CD8-positive, alpha-beta memory T cell (primary cell): Measurements from ENCODE around the gene DPM2. TPM values are rescaled to one million over a fixed set of nuclear protein-coding genes. Genes with fewer than 3 reads are reported as not detected.
A peak's percentile ranks its signal among the peaks of the same experiment; 100 is the strongest.

Experiments used
- CTCF ChIA-PET: fragments of 350-600 bp; sonication (Branson Sonifier 250); formaldehyde crosslinking; loops from one replicate; lab custom pipeline; 2021; ENCODE audit warnings: antibody characterized with exemption; lab: Charles Lee
- POLR2A ChIA-PET: fragments of 350-600 bp; sonication (Branson Sonifier 250); formaldehyde crosslinking; loops from one replicate; lab custom pipeline; 2021; ENCODE audit warnings: antibody characterized with exemption; lab: Charles Lee
- DNase-seq, 5 donors: peaks; one replicate each; pipeline versions ENCODE4 v3.0.0 to v3.0.0-alpha.2; 2020 to 2022; ENCODE audit warnings: mixed read lengths in 1 of 5
- H3K27ac ChIP-seq: one replicate; pipeline ENCODE4 v1.7.0; 2013; ENCODE audit warnings: low read depth, mild to moderate bottlenecking, low read length, moderate library complexity
- H3K27me3 ChIP-seq: 2 replicates; pipeline ENCODE4 v1.7.0; 2013; ENCODE audit warnings: low read length, mild to moderate bottlenecking; ENCODE audit not compliant: insufficient read depth, poor library complexity, severe bottlenecking
- H3K36me3 ChIP-seq: 2 replicates; pipeline ENCODE4 v1.7.0; 2013; ENCODE audit warnings: mild to moderate bottlenecking, low read length, moderate library complexity; ENCODE audit not compliant: insufficient read depth
- H3K4me1 ChIP-seq: 2 replicates; pipeline ENCODE4 v1.7.0; 2013; ENCODE audit warnings: mild to moderate bottlenecking, low read length, moderate library complexity; ENCODE audit not compliant: insufficient read depth
- H3K4me3 ChIP-seq: 2 replicates; pipeline ENCODE4 v1.7.0; 2013; ENCODE audit warnings: mild to moderate bottlenecking, low read length
- H3K9me3 ChIP-seq: 2 replicates; pipeline ENCODE4 v1.7.0; 2013; ENCODE audit warnings: mild to moderate bottlenecking, low read length
- H3K27ac Mint-ChIP-seq, 8 donors: one replicate each; pipeline ENCODE4 v1.8.0; 2020 to 2021; ENCODE audit warnings: mixed read lengths in 8 of 8, mild to moderate bottlenecking in 6 of 8, inconsistent platforms in 3 of 8, moderate library complexity in 3 of 8
- H3K27me3 Mint-ChIP-seq, 2 donors: one replicate each; pipeline ENCODE4 v1.8.0; 2020 to 2021; ENCODE audit warnings: mixed read lengths in 2 of 2, mild to moderate bottlenecking in 1 of 2, moderate library complexity in 1 of 2
- H3K36me3 Mint-ChIP-seq, 3 donors: one replicate each; pipeline ENCODE4 v1.8.0; 2020 to 2021; ENCODE audit warnings: mixed read lengths in 3 of 3, inconsistent platforms in 1 of 3, mild to moderate bottlenecking in 1 of 3
- H3K4me1 Mint-ChIP-seq, 3 donors: one replicate each; pipeline ENCODE4 v1.8.0; 2020 to 2021; ENCODE audit warnings: mixed read lengths in 3 of 3, inconsistent platforms in 1 of 3, mild to moderate bottlenecking in 1 of 3
- H3K4me3 Mint-ChIP-seq, 7 donors: one replicate each; pipeline ENCODE4 v1.8.0; 2020 to 2021; ENCODE audit warnings: mixed read lengths in 7 of 7, mild to moderate bottlenecking in 6 of 7, moderate library complexity in 4 of 7, inconsistent platforms in 2 of 7
- H3K9me3 Mint-ChIP-seq, 5 donors: one replicate each; pipeline ENCODE4 v1.8.0; 2020 to 2022; ENCODE audit warnings: mixed read lengths in 5 of 5, mild to moderate bottlenecking in 3 of 5, moderate library complexity in 2 of 5, inconsistent platforms in 1 of 5
- polyA plus RNA-seq: library from polyadenylated mRNA; unstranded; fragments of 300-500 nt; fragmentation: Illumina TruSeq; gene quantifications from one replicate; pipeline ENCODE4 v1.2.3, GENCODE V29; 2021
- total RNA-seq, 2 experiments: library from RNA; stranded (reverse); gene quantifications; one replicate each; pipeline ENCODE4 v1.2.3, GENCODE V29; 2021

The DPM2 gene
- total and polyA plus RNA-seq, 3 experiments from 2014 or later: 52.2 to 75.5 (median 73.8) TPM

- Mint-ChIP-seq H3K9me3 (no peaks in the 10 kb centered on the region), H3K36me3 (peaks cover 0 to 75% (median 11%) of the 10 kb centered on the region in 3 donors), H3K4me1 (peaks cover 6 to 33% (median 9%) of the 10 kb centered on the region in 3 donors), H3K27ac (peak overlapping the region in 3 of 8 donors; percentile 29 to 72 (median 42)), H3K4me3 (no peak overlapping the region), H3K27me3 (peaks cover 0 to under 1% of the 10 kb centered on the region in 2 donors)
- no peak overlapping the region for H3K4me3 ChIP-seq
- H3K27ac ChIP-seq: no peak overlapping the region
- no peaks in the 10 kb centered on the region for H3K4me1 ChIP-seq
- H3K27me3 ChIP-seq: no peaks in the 10 kb centered on the region
- ChIA-PET CTCF (interaction anchor here (1.4 to 2.1 kb wide), 3 partner anchors 20 to 152 kb away, joined by 3 to 8 read pairs (median 7); partner anchors contain the start of gene TOR2A), POLR2A (interaction anchor here (1.0 kb wide), 1 partner anchor 31 kb away, joined by 3 read pairs; the partner anchor contains the start of gene ST6GALNAC4)
- H3K9me3 ChIP-seq: no peaks in the 10 kb centered on the region
- DNase-seq: no peak
- peaks cover 32% of the 10 kb centered on the region for H3K36me3 ChIP-seq
These were observed 51.2 kb downstream of the DPM2 start for GRCh38 chr9:127886401-127886972.

GRCh38 chr9:127885508-127886281, 52.0 kb downstream of the DPM2 start:
- Mint-ChIP-seq H3K4me3 (no peak overlapping the region), H3K36me3 (peaks cover 0 to 67% (median 9%) of the 10 kb centered on the region in 3 donors), H3K4me1 (peaks cover 6 to 27% (median 9%) of the 10 kb centered on the region in 3 donors), H3K27me3 (no peaks in the 10 kb centered on the region), H3K27ac (peak overlapping the region in 1 of 8 donors; percentile 32), H3K9me3 (no peaks in the 10 kb centered on the region)
- H3K4me1 ChIP-seq: no peaks in the 10 kb centered on the region
- no peak overlapping the region for H3K27ac ChIP-seq
- no peak overlapping the region for H3K4me3 ChIP-seq
- no peak for DNase-seq
- no peaks in the 10 kb centered on the region for H3K9me3 ChIP-seq
- ChIA-PET POLR2A (no interaction called here), CTCF (interaction anchor here (0.9 to 2.1 kb wide), 5 partner anchors 16 to 151 kb away, joined by 3 to 8 read pairs (median 7); partner anchors contain the start of gene TOR2A)
- H3K36me3 ChIP-seq: peaks cover 29% of the 10 kb centered on the region
- no peaks in the 10 kb centered on the region for H3K27me3 ChIP-seq

Other genes starting within 250 kb of the DPM2 start
- not detected for gene CFAP157, start 230.9 kb downstream of the DPM2 start, total RNA-seq
- 0.33 TPM for gene CFAP157, start 230.9 kb downstream of the DPM2 start, polyA plus RNA-seq
- 10 to 100 TPM; 34.4 to 35.9 TPM for gene PTRH1, start 222.2 kb downstream of the DPM2 start, total RNA-seq
- 40.7 TPM for gene PTRH1, start 222.2 kb downstream of the DPM2 start, polyA plus RNA-seq
- gene TTC16, start 221.8 kb downstream of the DPM2 start, total RNA-seq: 1 to 10 TPM; 1.6 to 1.8 TPM
- 7.1 TPM for gene TTC16, start 221.8 kb downstream of the DPM2 start, polyA plus RNA-seq
- gene TOR2A, start 202.6 kb downstream of the DPM2 start, total RNA-seq: 10 to 100 TPM; 30.7 to 33.7 TPM
- 37.0 TPM for gene TOR2A, start 202.6 kb downstream of the DPM2 start, polyA plus RNA-seq
- 10 to 100 TPM; 13.9 to 14.1 TPM for gene SH2D3C, start 159.2 kb downstream of the DPM2 start, total RNA-seq
- gene SH2D3C, start 159.2 kb downstream of the DPM2 start, polyA plus RNA-seq: 50.7 TPM
- gene CDK9, start 151.8 kb downstream of the DPM2 start, total RNA-seq: 100 to 1,000 TPM; 108 to 111 TPM
- gene CDK9, start 151.8 kb downstream of the DPM2 start, polyA plus RNA-seq: 72.3 TPM
- gene FPGS, start 135.0 kb downstream of the DPM2 start, total RNA-seq: 100 to 1,000 TPM; 110 to 111 TPM
- gene FPGS, start 135.0 kb downstream of the DPM2 start, polyA plus RNA-seq: 68.0 TPM
- gene ENG, start 83.2 kb downstream of the DPM2 start, total RNA-seq: 10 to 100 TPM; 18.9 to 19.3 TPM
- gene ENG, start 83.2 kb downstream of the DPM2 start, polyA plus RNA-seq: 7.9 TPM
- 10 to 100 TPM; 15.8 to 20.0 TPM for gene AK1, start 60.2 kb downstream of the DPM2 start, total RNA-seq
- gene AK1, start 60.2 kb downstream of the DPM2 start, polyA plus RNA-seq: 0.23 TPM
- 10 to 100 TPM; 52.3 to 54.0 TPM for gene ST6GALNAC6, start 38.3 kb downstream of the DPM2 start, total RNA-seq
- gene ST6GALNAC6, start 38.3 kb downstream of the DPM2 start, polyA plus RNA-seq: 54.7 TPM
- 10 to 100 TPM; 32.9 to 43.2 TPM for gene ST6GALNAC4, start 20.8 kb downstream of the DPM2 start, total RNA-seq
- 28.7 TPM for gene ST6GALNAC4, start 20.8 kb downstream of the DPM2 start, polyA plus RNA-seq
- 1 to 10 TPM; 1.4 to 2.5 TPM for gene PIP5KL1, start 7.1 kb downstream of the DPM2 start, total RNA-seq
- gene PIP5KL1, start 7.1 kb downstream of the DPM2 start, polyA plus RNA-seq: 0.89 TPM
- gene EEIG1, start 43.1 kb upstream of the DPM2 start, total RNA-seq: 10 to 100 TPM; 82.2 to 93.3 TPM
- gene EEIG1, start 43.1 kb upstream of the DPM2 start, polyA plus RNA-seq: 167 TPM
- gene NAIF1, start 129.5 kb upstream of the DPM2 start, total RNA-seq: 10 to 100 TPM; 13.1 to 14.0 TPM
- 13.5 TPM for gene NAIF1, start 129.5 kb upstream of the DPM2 start, polyA plus RNA-seq
- 10 to 100 TPM; 17.7 to 17.8 TPM for gene SLC25A25, start 130.4 kb upstream of the DPM2 start, total RNA-seq
- gene SLC25A25, start 130.4 kb upstream of the DPM2 start, polyA plus RNA-seq: 19.8 TPM
- gene PTGES2, start 189.9 kb upstream of the DPM2 start, total RNA-seq: 10 to 100 TPM; 67.0 to 68.3 TPM
- gene PTGES2, start 189.9 kb upstream of the DPM2 start, polyA plus RNA-seq: 51.7 TPM
- not detected for gene LCN2, start 211.6 kb upstream of the DPM2 start, total RNA-seq
- not detected for gene LCN2, start 211.6 kb upstream of the DPM2 start, polyA plus RNA-seq
- gene BBLN, start 222.4 kb upstream of the DPM2 start, total RNA-seq: 10 to 100 TPM; 75.5 to 78.4 TPM
- 137 TPM for gene BBLN, start 222.4 kb upstream of the DPM2 start, polyA plus RNA-seq